Measurements from ENCODE around the gene LDB3.

The LDB3 gene

GRCh38 chr10:86657396-86658011 lies 10.8 kb upstream of the LDB3 start:
- no peak overlapping the region for H3K27ac ChIP-seq (ENCODE audit: low read depth, low read length)
- no peak overlapping the region for H4K8ac ChIP-seq (ENCODE audit: low read depth, low read length)
- H3K23ac ChIP-seq (ENCODE audit: low read length): no peak overlapping the region
- no peak overlapping the region for H2BK15ac ChIP-seq (replicated peaks; ENCODE audit: low read depth)
- no peak overlapping the region for H3K9ac ChIP-seq (ENCODE audit: low read length)
- H2BK5ac ChIP-seq (ENCODE audit: low read length): no peak overlapping the region
- no peaks in the 10 kb centered on the region for H3K36me3 ChIP-seq (ENCODE audit: control insufficient read depth, insufficient read depth, low read length)
- no peaks in the 10 kb centered on the region for H3K79me1 ChIP-seq (ENCODE audit: low read length)
- no peaks in the 10 kb centered on the region for H3K4me1 ChIP-seq (ENCODE audit: control insufficient read depth, low read depth, low read length)
- no peak overlapping the region for H3K18ac ChIP-seq (ENCODE audit: low read length)
- H3K4me2 ChIP-seq (ENCODE audit: low read length): no peak overlapping the region
- H2AK5ac ChIP-seq (ENCODE audit: low read length): no peak overlapping the region
- no peak overlapping the region for H3K4ac ChIP-seq (ENCODE audit: low read depth, low read length)
- no peak overlapping the region for H2BK120ac ChIP-seq (ENCODE audit: low read depth, low read length)
- H4K5ac ChIP-seq (ENCODE audit: low read length): no peak overlapping the region
- no peak overlapping the region for H3K4me3 ChIP-seq (ENCODE audit: low read length)
- H3K56ac ChIP-seq (ENCODE audit: low read length): no peak overlapping the region
- WGBS (ENCODE audit: extremely low coverage, insufficient coverage, low lambda C conversion rate): no CpG with 5 or more reads among the region's 19 CpGs
- no peak for DNase-seq
- no peaks in the 10 kb centered on the region for H3K79me2 ChIP-seq (ENCODE audit: control insufficient read depth, insufficient read depth, low read length)
- no peaks in the 10 kb centered on the region for H3K27me3 ChIP-seq (ENCODE audit: insufficient read depth, low read length, poor library complexity)

- Histone ChIP-seq H3K18ac (ENCODE audit: low read length) (no peak overlapping the region), H3K23ac (ENCODE audit: low read length) (no peak overlapping the region), H3K56ac (ENCODE audit: low read length) (no peak overlapping the region), H3K36me3 (ENCODE audit: control insufficient read depth, insufficient read depth, low read length) (no peaks in the 10 kb centered on the region), H2BK120ac (ENCODE audit: low read depth, low read length) (no peak overlapping the region), H2BK15ac (replicated peaks; ENCODE audit: low read depth) (no peak overlapping the region), H3K27ac (ENCODE audit: low read depth, low read length) (no peak overlapping the region), H2BK5ac (ENCODE audit: low read length) (no peak overlapping the region), H4K5ac (ENCODE audit: low read length) (no peak overlapping the region), H3K9ac (ENCODE audit: low read length) (no peak overlapping the region), H3K4me2 (ENCODE audit: low read length) (no peak overlapping the region), H3K4me1 (ENCODE audit: control insufficient read depth, low read depth, low read length) (no peaks in the 10 kb centered on the region), H3K27me3 (ENCODE audit: insufficient read depth, low read length, poor library complexity) (no peaks in the 10 kb centered on the region), H2AK5ac (ENCODE audit: low read length) (no peak overlapping the region), H3K4me3 (ENCODE audit: low read length) (no peak overlapping the region), H3K79me1 (ENCODE audit: low read length) (no peaks in the 10 kb centered on the region), H3K79me2 (ENCODE audit: control insufficient read depth, insufficient read depth, low read length) (no peaks in the 10 kb centered on the region), H4K8ac (ENCODE audit: low read depth, low read length) (no peak overlapping the region), H3K4ac (ENCODE audit: low read depth, low read length) (no peak overlapping the region)
- no CpG with 5 or more reads among the region's 12 CpGs for WGBS (ENCODE audit: extremely low coverage, insufficient coverage, low lambda C conversion rate)
- no peak for DNase-seq
These were observed 10.0 kb upstream of the LDB3 start for GRCh38 chr10:86658261-86658741.

- H3K79me2 ChIP-seq (ENCODE audit: control insufficient read depth, insufficient read depth, low read length): no peaks in the 10 kb centered on the region
- WGBS (ENCODE audit: extremely low coverage, insufficient coverage, low lambda C conversion rate): no CpG with 5 or more reads among the region's 3 CpGs
- H3K18ac ChIP-seq (ENCODE audit: low read length): no peak overlapping the region
- H3K27ac ChIP-seq (ENCODE audit: low read depth, low read length): no peak overlapping the region
- H3K23ac ChIP-seq (ENCODE audit: low read length): no peak overlapping the region
- H3K36me3 ChIP-seq (ENCODE audit: control insufficient read depth, insufficient read depth, low read length): no peaks in the 10 kb centered on the region
- no peak overlapping the region for H3K4ac ChIP-seq (ENCODE audit: low read depth, low read length)
- DNase-seq: no peak
- H3K4me1 ChIP-seq (ENCODE audit: control insufficient read depth, low read depth, low read length): no peaks in the 10 kb centered on the region
- no peak overlapping the region for H4K5ac ChIP-seq (ENCODE audit: low read length)
- H2AK5ac ChIP-seq (ENCODE audit: low read length): no peak overlapping the region
- H3K4me2 ChIP-seq (ENCODE audit: low read length): no peak overlapping the region
- H3K79me1 ChIP-seq (ENCODE audit: low read length): no peaks in the 10 kb centered on the region
- no peaks in the 10 kb centered on the region for H3K27me3 ChIP-seq (ENCODE audit: insufficient read depth, low read length, poor library complexity)
- H3K9ac ChIP-seq (ENCODE audit: low read length): no peak overlapping the region
- no peak overlapping the region for H2BK120ac ChIP-seq (ENCODE audit: low read depth, low read length)
- H2BK5ac ChIP-seq (ENCODE audit: low read length): no peak overlapping the region
- H2BK15ac ChIP-seq (replicated peaks; ENCODE audit: low read depth): no peak overlapping the region
- H4K8ac ChIP-seq (ENCODE audit: low read depth, low read length): no peak overlapping the region
- H3K56ac ChIP-seq (ENCODE audit: low read length): no peak overlapping the region
- no peak overlapping the region for H3K4me3 ChIP-seq (ENCODE audit: low read length)
These were observed 9.6 kb upstream of the LDB3 start for GRCh38 chr10:86658751-86659150.

- H3K18ac ChIP-seq (ENCODE audit: low read length): no peak overlapping the region
- no peak overlapping the region for H2BK15ac ChIP-seq (replicated peaks; ENCODE audit: low read depth)
- no peaks in the 10 kb centered on the region for H3K27me3 ChIP-seq (ENCODE audit: insufficient read depth, low read length, poor library complexity)
- H3K4ac ChIP-seq (ENCODE audit: low read depth, low read length): no peak overlapping the region
- H3K4me2 ChIP-seq (ENCODE audit: low read length): no peak overlapping the region
- no peak overlapping the region for H2BK120ac ChIP-seq (ENCODE audit: low read depth, low read length)
- H3K79me2 ChIP-seq (ENCODE audit: control insufficient read depth, insufficient read depth, low read length): no peaks in the 10 kb centered on the region
- no peak overlapping the region for H4K8ac ChIP-seq (ENCODE audit: low read depth, low read length)
- H2AK5ac ChIP-seq (ENCODE audit: low read length): no peak overlapping the region
- no peaks in the 10 kb centered on the region for H3K79me1 ChIP-seq (ENCODE audit: low read length)
- DNase-seq: no peak
- no peak overlapping the region for H3K23ac ChIP-seq (ENCODE audit: low read length)
- H3K9ac ChIP-seq (ENCODE audit: low read length): no peak overlapping the region
- no peak overlapping the region for H3K56ac ChIP-seq (ENCODE audit: low read length)
- H3K27ac ChIP-seq (ENCODE audit: low read depth, low read length): no peak overlapping the region
- no peaks in the 10 kb centered on the region for H3K36me3 ChIP-seq (ENCODE audit: control insufficient read depth, insufficient read depth, low read length)
- no CpG with 5 or more reads among the region's 19 CpGs for WGBS (ENCODE audit: extremely low coverage, insufficient coverage, low lambda C conversion rate)
- H3K4me3 ChIP-seq (ENCODE audit: low read length): no peak overlapping the region
- no peaks in the 10 kb centered on the region for H3K4me1 ChIP-seq (ENCODE audit: control insufficient read depth, low read depth, low read length)
- H4K5ac ChIP-seq (ENCODE audit: low read length): no peak overlapping the region
- no peak overlapping the region for H2BK5ac ChIP-seq (ENCODE audit: low read length)
These were observed 9.1 kb upstream of the LDB3 start for GRCh38 chr10:86659161-86659691.

- WGBS (ENCODE audit: extremely low coverage, insufficient coverage, low lambda C conversion rate): no CpG with 5 or more reads among the region's 17 CpGs
- DNase-seq: no peak
- Histone ChIP-seq H3K4me2 (ENCODE audit: low read length) (no peak overlapping the region), H3K27ac (ENCODE audit: low read depth, low read length) (no peak overlapping the region), H3K4me3 (ENCODE audit: low read length) (no peak overlapping the region), H3K4ac (ENCODE audit: low read depth, low read length) (no peak overlapping the region), H4K8ac (ENCODE audit: low read depth, low read length) (no peak overlapping the region), H3K27me3 (ENCODE audit: insufficient read depth, low read length, poor library complexity) (no peaks in the 10 kb centered on the region), H2BK15ac (replicated peaks; ENCODE audit: low read depth) (no peak overlapping the region), H3K79me2 (ENCODE audit: control insufficient read depth, insufficient read depth, low read length) (no peaks in the 10 kb centered on the region), H2BK120ac (ENCODE audit: low read depth, low read length) (no peak overlapping the region), H3K36me3 (ENCODE audit: control insufficient read depth, insufficient read depth, low read length) (no peaks in the 10 kb centered on the region), H2AK5ac (ENCODE audit: low read length) (no peak overlapping the region), H3K79me1 (ENCODE audit: low read length) (no peaks in the 10 kb centered on the region), H3K56ac (ENCODE audit: low read length) (no peak overlapping the region), H3K4me1 (ENCODE audit: control insufficient read depth, low read depth, low read length) (peaks cover under 1% of the 10 kb centered on the region), H3K23ac (ENCODE audit: low read length) (no peak overlapping the region), H3K9ac (ENCODE audit: low read length) (no peak overlapping the region), H2BK5ac (ENCODE audit: low read length) (no peak overlapping the region), H4K5ac (ENCODE audit: low read length) (no peak overlapping the region), H3K18ac (ENCODE audit: low read length) (no peak overlapping the region)
These were observed 8.4 kb upstream of the LDB3 start for GRCh38 chr10:86659721-86660453.
